ENCODE data around the gene PPP3R1.

DNA sequence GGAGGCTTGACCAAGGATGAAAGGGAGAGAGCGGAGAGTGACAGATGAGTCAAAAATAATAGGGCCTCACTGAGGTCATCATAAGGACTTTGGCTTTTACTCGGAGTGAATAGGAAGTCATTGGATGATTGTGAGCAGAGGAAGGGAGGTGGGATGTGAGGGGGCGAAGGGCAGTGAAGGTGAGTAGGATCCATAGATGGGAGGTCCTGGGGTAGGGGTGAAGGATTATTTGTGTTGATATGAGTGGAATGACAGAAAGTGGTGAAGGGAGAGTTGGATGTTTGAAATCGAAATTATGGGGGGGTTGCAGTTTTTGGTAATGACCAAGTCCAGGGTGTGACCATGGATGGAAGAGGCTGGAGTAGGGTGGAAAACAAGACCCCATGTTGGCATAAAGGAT, 80.6 kb downstream of the PPP3R1 start:
- TF ChIP-seq SP1 (IDR thresholded peaks at IDR 0.05; ENCODE audit: low read depth, low read length), result no peak
- TF ChIP-seq POLR2AphosphoS5 (IDR thresholded peaks at IDR 0.05; ENCODE audit: low read depth, low read length), result no peak

Measured in H1 (cell line).